Neural cell (in vitro differentiated cells): ENCODE measurements around the gene ADARB2. TPM values are rescaled to one million over a fixed set of nuclear protein-coding genes. Genes with fewer than 3 reads are reported as not detected.

ENCODE experiments used
- H2AFZ ChIP-seq: fragments of 200-600, 300-800 bp; sonication (generic), shearing (Covaris generic); 2 replicates; pipeline ENCODE4 v1.6.0; 2014; ENCODE audit warnings: low read depth, mild to moderate bottlenecking, antibody characterized with exemption, low read length, moderate library complexity
- H3F3A ChIP-seq: fragments of 200-600 bp; shearing (Covaris generic); 2 replicates; pipeline ENCODE4 v1.6.1; 2016; ENCODE audit warnings: mild to moderate bottlenecking, moderate library complexity, mixed read lengths, antibody characterized with exemption, low read length; ENCODE audit not compliant: insufficient read depth, poor library complexity, severe bottlenecking
- H3K27ac ChIP-seq: fragments of 200-600, 300-800 bp; sonication (generic), shearing (Covaris generic); 2 replicates; pipeline ENCODE4 v1.5.1; 2014; ENCODE audit warnings: mild to moderate bottlenecking, low read length, moderate library complexity
- H3K27me3 ChIP-seq: fragments of 300-800, 200-600 bp; sonication (generic), shearing (Covaris generic); 2 replicates; pipeline ENCODE4 v1.6.0; 2014; ENCODE audit warnings: mild to moderate bottlenecking, low read depth, low read length, moderate library complexity; ENCODE audit not compliant: insufficient read depth
- H3K36me3 ChIP-seq: fragments of 300-800, 200-600 bp; sonication (generic), shearing (Covaris generic); 2 replicates; pipeline ENCODE4 v1.5.1; 2014; ENCODE audit warnings: mild to moderate bottlenecking, antibody characterized with exemption, low read length, moderate library complexity; ENCODE audit not compliant: insufficient read depth
- H3K4me2 ChIP-seq: fragments of 300-800, 200-600 bp; sonication (generic), shearing (Covaris generic); 2 replicates; pipeline ENCODE4 v1.6.0; 2014; ENCODE audit warnings: mild to moderate bottlenecking, low read length
- H3K4me3 ChIP-seq: fragments of 300-800, 200-600 bp; sonication (generic), shearing (Covaris generic); 2 replicates; pipeline ENCODE4 v1.5.1; 2014; ENCODE audit warnings: mild to moderate bottlenecking, low read length, moderate library complexity
- H3K79me2 ChIP-seq: fragments of 200-600 bp; shearing (Covaris generic); replicated peaks from 2 replicates; pipeline ENCODE4 v1.6.0; 2014; ENCODE audit warnings: mild to moderate bottlenecking, low read length, moderate library complexity; ENCODE audit not compliant: insufficient read depth
- H3K9ac ChIP-seq: fragments of 300-800, 200-600 bp; sonication (generic), shearing (Covaris generic); 2 replicates; pipeline ENCODE4 v1.6.1; 2016; ENCODE audit warnings: mild to moderate bottlenecking, low read length, mixed read lengths
- H3K9me2 ChIP-seq: fragments of 200-600 bp; shearing (Covaris generic); 2 replicates; pipeline ENCODE4 v1.6.1; 2016; ENCODE audit warnings: mild to moderate bottlenecking, low read length, mixed read lengths; ENCODE audit not compliant: insufficient read depth
- H3K9me3 ChIP-seq: fragments of 200-600, 300-800 bp; sonication (generic), shearing (Covaris generic); 2 replicates; pipeline ENCODE4 v1.6.1; 2016; ENCODE audit warnings: mild to moderate bottlenecking, mixed run types, low read length, moderate library complexity, mixed read lengths
- H4K20me1 ChIP-seq: fragments of 200-600 bp; shearing (Covaris generic); 2 replicates; pipeline ENCODE4 v1.6.1; 2016; ENCODE audit warnings: mild to moderate bottlenecking, mixed run types; ENCODE audit not compliant: insufficient read depth
- CTCF ChIP-seq: fragments of 450-650 bp; IDR thresholded peaks from 2 replicates; pipeline ENCODE4 v1.5.1; 2014; ENCODE audit warnings: antibody characterized with exemption, mild to moderate bottlenecking, moderate library complexity; ENCODE audit not compliant: poor library complexity, severe bottlenecking
- EP300 ChIP-seq: fragments of 450-650 bp; conservative IDR thresholded peaks from 2 replicates; pipeline ENCODE4 v1.6.1; 2014; ENCODE audit warnings: antibody characterized with exemption, mild to moderate bottlenecking, moderate library complexity; ENCODE audit not compliant: poor library complexity, severe bottlenecking
- EZH2 ChIP-seq: fragments of 200-600, 300-800 bp; shearing (Covaris generic), sonication (generic); IDR thresholded peaks from 2 replicates; pipeline ENCODE4 v1.6.1; 2014; ENCODE audit warnings: antibody characterized with exemption, low read length, borderline replicate concordance, mild to moderate bottlenecking; ENCODE audit not compliant: insufficient read depth, poor library complexity, severe bottlenecking
- MXI1 ChIP-seq: fragments of 450-650 bp; conservative IDR thresholded peaks from 2 replicates; pipeline ENCODE4 v1.6.1; 2014; ENCODE audit warnings: antibody characterized with exemption, mild to moderate bottlenecking; ENCODE audit not compliant: poor library complexity, severe bottlenecking
- POLR2AphosphoS5 ChIP-seq: IDR thresholded peaks from 2 replicates; pipeline ENCODE4 v1.6.1; 2012
- RAD21 ChIP-seq: fragments of 450-650 bp; conservative IDR thresholded peaks from 2 replicates; pipeline ENCODE4 v1.6.1; 2014; ENCODE audit warnings: antibody characterized with exemption, mild to moderate bottlenecking, moderate library complexity
- SMC3 ChIP-seq: fragments of 450-650 bp; conservative IDR thresholded peaks from 2 replicates; pipeline ENCODE4 v1.6.1; 2014; ENCODE audit warnings: antibody characterized with exemption, mild to moderate bottlenecking, moderate library complexity; ENCODE audit not compliant: poor library complexity
- TAF1 ChIP-seq: IDR thresholded peaks from 2 replicates; pipeline ENCODE4 v1.6.1; 2012; ENCODE audit warnings: low read depth
- polyA plus RNA-seq: library from polyadenylated mRNA; depleted of rRNA; stranded (reverse); fragments of >200 nt; gene quantifications from 2 replicates; pipeline ENCODE4 v1.2.3, GENCODE V29; 2014
- TF ChIP-seq, protein P1 (sequence below): IDR thresholded peaks from 2 replicates; pipeline ENCODE4 v1.6.1; 2012; ENCODE audit warnings: borderline replicate concordance

The ADARB2 gene
- polyA plus RNA-seq, 1 donor from 2014 or later = 3.6 TPM

GRCh38 chr10:1268831-1269230 is 468.5 kb downstream of the ADARB2 start:
- no peaks in the 10 kb centered on the region for H3K79me2 ChIP-seq
- H3K27me3 ChIP-seq = no peaks in the 10 kb centered on the region
- H4K20me1 ChIP-seq = no peaks in the 10 kb centered on the region
- no peak overlapping the region for H3K4me3 ChIP-seq
- no peaks in the 10 kb centered on the region for H3K9me2 ChIP-seq
- no peaks in the 10 kb centered on the region for H3K9me3 ChIP-seq
- H3K27ac ChIP-seq = no peak overlapping the region
- H3F3A ChIP-seq = no peaks in the 10 kb centered on the region
- no peak overlapping the region for H3K9ac ChIP-seq
- no peak overlapping the region for H3K4me2 ChIP-seq
- H3K36me3 ChIP-seq = no peaks in the 10 kb centered on the region
- TF ChIP-seq CTCF (no peak), EP300 (no peak), SMC3 (no peak), TAF1 (no peak), EZH2 (no peak), RAD21 (no peak), POLR2AphosphoS5 (no peak), MXI1 (no peak)
- TF ChIP-seq, protein P1, sequence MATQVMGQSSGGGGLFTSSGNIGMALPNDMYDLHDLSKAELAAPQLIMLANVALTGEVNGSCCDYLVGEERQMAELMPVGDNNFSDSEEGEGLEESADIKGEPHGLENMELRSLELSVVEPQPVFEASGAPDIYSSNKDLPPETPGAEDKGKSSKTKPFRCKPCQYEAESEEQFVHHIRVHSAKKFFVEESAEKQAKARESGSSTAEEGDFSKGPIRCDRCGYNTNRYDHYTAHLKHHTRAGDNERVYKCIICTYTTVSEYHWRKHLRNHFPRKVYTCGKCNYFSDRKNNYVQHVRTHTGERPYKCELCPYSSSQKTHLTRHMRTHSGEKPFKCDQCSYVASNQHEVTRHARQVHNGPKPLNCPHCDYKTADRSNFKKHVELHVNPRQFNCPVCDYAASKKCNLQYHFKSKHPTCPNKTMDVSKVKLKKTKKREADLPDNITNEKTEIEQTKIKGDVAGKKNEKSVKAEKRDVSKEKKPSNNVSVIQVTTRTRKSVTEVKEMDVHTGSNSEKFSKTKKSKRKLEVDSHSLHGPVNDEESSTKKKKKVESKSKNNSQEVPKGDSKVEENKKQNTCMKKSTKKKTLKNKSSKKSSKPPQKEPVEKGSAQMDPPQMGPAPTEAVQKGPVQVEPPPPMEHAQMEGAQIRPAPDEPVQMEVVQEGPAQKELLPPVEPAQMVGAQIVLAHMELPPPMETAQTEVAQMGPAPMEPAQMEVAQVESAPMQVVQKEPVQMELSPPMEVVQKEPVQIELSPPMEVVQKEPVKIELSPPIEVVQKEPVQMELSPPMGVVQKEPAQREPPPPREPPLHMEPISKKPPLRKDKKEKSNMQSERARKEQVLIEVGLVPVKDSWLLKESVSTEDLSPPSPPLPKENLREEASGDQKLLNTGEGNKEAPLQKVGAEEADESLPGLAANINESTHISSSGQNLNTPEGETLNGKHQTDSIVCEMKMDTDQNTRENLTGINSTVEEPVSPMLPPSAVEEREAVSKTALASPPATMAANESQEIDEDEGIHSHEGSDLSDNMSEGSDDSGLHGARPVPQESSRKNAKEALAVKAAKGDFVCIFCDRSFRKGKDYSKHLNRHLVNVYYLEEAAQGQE = no peak
- H2AFZ ChIP-seq = no peak overlapping the region

- Histone ChIP-seq H3K9me2 (no peaks in the 10 kb centered on the region), H3K9me3 (no peaks in the 10 kb centered on the region), H4K20me1 (no peaks in the 10 kb centered on the region), H2AFZ (no peak overlapping the region), H3F3A (no peaks in the 10 kb centered on the region), H3K27me3 (no peaks in the 10 kb centered on the region), H3K79me2 (no peaks in the 10 kb centered on the region), H3K36me3 (no peaks in the 10 kb centered on the region), H3K9ac (no peak overlapping the region), H3K4me3 (no peak overlapping the region), H3K4me2 (no peak overlapping the region), H3K27ac (no peak overlapping the region)
- no peak for TF ChIP-seq MXI1
- TF ChIP-seq TAF1 = no peak
- no peak for TF ChIP-seq EZH2
- TF ChIP-seq SMC3 = no peak
- TF ChIP-seq, protein P1 = no peak
- TF ChIP-seq RAD21 = no peak
- TF ChIP-seq CTCF = no peak
- no peak for TF ChIP-seq EP300
- no peak for TF ChIP-seq POLR2AphosphoS5
Measured at GRCh38 chr10:1267568-1267967, 469.8 kb downstream of the ADARB2 start.
